GM12872 (cell line): Measurements from ENCODE around the gene PIGC.

ENCODE experiments used
- CTCF ChIP-seq: IDR thresholded peaks from 3 replicates; pipeline ENCODE4 v1.5.1; 2011; ENCODE audit warnings: low read depth, mild to moderate bottlenecking, low read length, moderate library complexity; ENCODE audit not compliant: insufficient read depth

PIGC gene

GRCh38 chr1:172443666-172444453 is at the start of gene PIGC:
Gene PIGC, minus strand, starts transcription at chr1:172444069. Its CDS starts 1,447 bp downstream, at chr1:172442622.
- peak; percentile 92 for TF ChIP-seq CTCF

GRCh38 chr1:172492421-172492820 is 48.6 kb upstream of the PIGC start:
- no peak for TF ChIP-seq CTCF

- TF ChIP-seq CTCF, result no peak
Observed at GRCh38 chr1:172489847-172490246, 46.0 kb upstream of the PIGC start.

- no peak for TF ChIP-seq CTCF
Observed at GRCh38 chr1:172488393-172488792, 44.5 kb upstream of the PIGC start.

GRCh38 chr1:172487550-172487949 is 43.7 kb upstream of the PIGC start:
- TF ChIP-seq CTCF, result no peak

GRCh38 chr1:172486805-172487454 is 43.1 kb upstream of the PIGC start:
- TF ChIP-seq CTCF, result no peak

- no peak for TF ChIP-seq CTCF
Observed at GRCh38 chr1:172485626-172486025, 41.8 kb upstream of the PIGC start.
